OCI-LY3 (cell line): ENCODE measurements around the gene FUT7.

Experiments used
- H2AFZ ChIP-seq: fragments of 200-600, 300-600 bp; shearing (Covaris generic); 2 replicates; pipeline ENCODE4 v1.6.0; 2014; ENCODE audit warnings: antibody characterized with exemption, low read depth, low read length
- H3K27ac ChIP-seq: fragments of 200-600, 300-600 bp; sonication (generic); 2 replicates; pipeline ENCODE4 v1.5.1; 2014; ENCODE audit warnings: mild to moderate bottlenecking, low read length, moderate library complexity, mixed read lengths
- H3K27me3 ChIP-seq: fragments of 200-600, 300-600 bp; sonication (generic); 2 replicates; pipeline ENCODE4 v1.6.1; 2014; ENCODE audit warnings: low read depth, low read length, mixed read lengths
- H3K36me3 ChIP-seq: fragments of 200-600, 300-600 bp; sonication (generic); replicated peaks from 2 replicates; pipeline ENCODE3; 2014; ENCODE audit warnings: low read depth, low read length, mixed read lengths
- H3K4me1 ChIP-seq: fragments of 300-600, 200-600 bp; sonication (generic); 2 replicates; pipeline ENCODE4 v1.6.1; 2014; ENCODE audit warnings: low read length, mixed read lengths
- H3K4me2 ChIP-seq: fragments of 200-600, 300-600 bp; sonication (generic); 2 replicates; pipeline ENCODE4 v1.6.1; 2014; ENCODE audit warnings: low read length, mixed read lengths
- H3K4me3 ChIP-seq: fragments of 300-600, 200-600 bp; sonication (generic); 2 replicates; pipeline ENCODE4 v1.5.1; 2014; ENCODE audit warnings: antibody characterized with exemption, mild to moderate bottlenecking, low read length, moderate library complexity
- H3K79me2 ChIP-seq: fragments of 300-600, 200-600 bp; shearing (Covaris generic); 2 replicates; pipeline ENCODE4 v1.6.1; 2014; ENCODE audit warnings: mild to moderate bottlenecking, low read length, mixed read lengths
- H3K9ac ChIP-seq: fragments of 300-600, 200-600 bp; shearing (Covaris generic); 2 replicates; pipeline ENCODE4 v1.6.0; 2014; ENCODE audit warnings: mild to moderate bottlenecking, low read length, moderate library complexity
- H3K9me3 ChIP-seq: fragments of 200-600, 300-600 bp; shearing (Covaris generic); 2 replicates; pipeline ENCODE4 v1.6.1; 2014; ENCODE audit warnings: low read length, mixed read lengths; ENCODE audit not compliant: insufficient read depth
- H4K20me1 ChIP-seq: fragments of 200-600, 300-600 bp; sonication (generic); 2 replicates; pipeline ENCODE4 v1.6.1; 2016; ENCODE audit warnings: low read length, mixed read lengths; ENCODE audit not compliant: insufficient read depth
- CTCF ChIP-seq: fragments of 200-600, 300-600 bp; sonication (generic); IDR thresholded peaks from 2 replicates; pipeline ENCODE4 v1.5.1; 2014; ENCODE audit warnings: antibody characterized with exemption, low read length, low read depth
- EZH2phosphoT487 ChIP-seq: fragments of 200-600 bp; shearing (Covaris generic); IDR thresholded peaks from 2 replicates; pipeline ENCODE4 v1.6.1; 2018; ENCODE audit warnings: antibody characterized with exemption, mixed run types, low read depth

Gene FUT7

GRCh38 chr9:137076636-137077009, 44.7 kb upstream of the FUT7 start:
- Histone ChIP-seq H3K4me3 (peak overlapping the region; percentile 89), H3K27ac (no peak overlapping the region), H2AFZ (peak overlapping the region; percentile 88; the same call in 1 of the 2 replicates), H3K9me3 (no peaks in the 10 kb centered on the region), H3K4me2 (peak overlapping the region; percentile 98), H3K27me3 (no peaks in the 10 kb centered on the region), H3K9ac (peak overlapping the region; percentile 75), H4K20me1 (peaks cover 21% of the 10 kb centered on the region), H3K4me1 (peaks cover 12% of the 10 kb centered on the region), H3K36me3 (peaks cover 28% of the 10 kb centered on the region), H3K79me2 (peaks cover 10% of the 10 kb centered on the region)
- TF ChIP-seq CTCF (no peak), EZH2phosphoT487 (no peak)

GRCh38 chr9:137075275-137075775, 43.4 kb upstream of the FUT7 start:
- Histone ChIP-seq H3K9ac (no peak overlapping the region), H3K36me3 (peaks cover 20% of the 10 kb centered on the region), H3K79me2 (peaks cover 10% of the 10 kb centered on the region), H3K27me3 (no peaks in the 10 kb centered on the region), H3K4me2 (no peak overlapping the region), H3K27ac (no peak overlapping the region), H3K4me3 (no peak overlapping the region), H2AFZ (no peak overlapping the region), H3K9me3 (no peaks in the 10 kb centered on the region), H4K20me1 (peaks cover 19% of the 10 kb centered on the region), H3K4me1 (peaks cover 19% of the 10 kb centered on the region)
- TF ChIP-seq CTCF: no peak
- TF ChIP-seq EZH2phosphoT487: no peak

- no peak overlapping the region for H3K4me3 ChIP-seq
- no peaks in the 10 kb centered on the region for H3K27me3 ChIP-seq
- H3K36me3 ChIP-seq: peaks cover 15% of the 10 kb centered on the region
- H3K9me3 ChIP-seq: no peaks in the 10 kb centered on the region
- H4K20me1 ChIP-seq: peaks cover 16% of the 10 kb centered on the region
- no peak overlapping the region for H3K9ac ChIP-seq
- H3K79me2 ChIP-seq: peaks cover 10% of the 10 kb centered on the region
- H3K4me2 ChIP-seq: no peak overlapping the region
- H3K27ac ChIP-seq: no peak overlapping the region
- TF ChIP-seq EZH2phosphoT487 (no peak), CTCF (no peak)
- H3K4me1 ChIP-seq: peaks cover 19% of the 10 kb centered on the region
- H2AFZ ChIP-seq: no peak overlapping the region
Observed at GRCh38 chr9:137074657-137075274, 42.9 kb upstream of the FUT7 start.

GRCh38 chr9:137073992-137074399, 42.1 kb upstream of the FUT7 start:
- Histone ChIP-seq H3K4me1 (peaks cover 23% of the 10 kb centered on the region), H3K9me3 (no peaks in the 10 kb centered on the region), H3K4me2 (no peak overlapping the region), H2AFZ (no peak overlapping the region), H3K36me3 (peaks cover 7% of the 10 kb centered on the region), H3K4me3 (no peak overlapping the region), H3K27me3 (no peaks in the 10 kb centered on the region), H3K9ac (no peak overlapping the region), H3K27ac (no peak overlapping the region), H4K20me1 (peaks cover 15% of the 10 kb centered on the region), H3K79me2 (peaks cover 18% of the 10 kb centered on the region)
- TF ChIP-seq CTCF (no peak), EZH2phosphoT487 (no peak)
